ENCODE results near the gene NDNF. TPM values are rescaled to one million over a fixed set of nuclear protein-coding genes. Genes with fewer than 3 reads are reported as not detected.
A peak's percentile ranks its signal among the peaks of the same experiment; 100 is the strongest.

NDNF gene
- total RNA-seq, 1 donor from 2014 or later = 201 TPM

DNA sequence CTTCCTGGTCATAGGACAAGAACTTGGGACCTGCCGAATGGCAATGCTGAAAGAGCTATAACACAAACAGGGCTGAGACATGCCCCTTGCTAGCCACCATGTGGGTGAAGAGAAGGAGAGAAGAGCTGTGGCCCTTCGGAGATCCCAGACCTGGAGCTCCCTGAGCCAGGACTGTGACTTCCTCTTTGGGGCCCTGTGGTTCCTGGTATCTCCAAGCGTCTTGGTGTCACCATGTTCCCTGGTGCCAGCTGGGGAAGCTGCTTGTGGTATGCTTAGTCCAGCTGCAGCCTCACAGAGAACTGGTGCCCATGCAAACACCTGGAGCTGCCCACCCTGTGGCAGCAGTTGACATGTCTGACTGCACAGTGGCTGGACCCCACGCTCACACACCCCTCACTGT lies 68.5 kb downstream of the NDNF start:
- no peaks in the 10 kb centered on the region for H3K36me3 ChIP-seq
- H3K4me3 ChIP-seq = no peak overlapping the region
- H3K27ac ChIP-seq = no peak overlapping the region
- H3K9me3 ChIP-seq = no peaks in the 10 kb centered on the region
- DNase-seq (no peak), ATAC-seq (peak; percentile 33)
- TF ChIP-seq, protein P1, sequence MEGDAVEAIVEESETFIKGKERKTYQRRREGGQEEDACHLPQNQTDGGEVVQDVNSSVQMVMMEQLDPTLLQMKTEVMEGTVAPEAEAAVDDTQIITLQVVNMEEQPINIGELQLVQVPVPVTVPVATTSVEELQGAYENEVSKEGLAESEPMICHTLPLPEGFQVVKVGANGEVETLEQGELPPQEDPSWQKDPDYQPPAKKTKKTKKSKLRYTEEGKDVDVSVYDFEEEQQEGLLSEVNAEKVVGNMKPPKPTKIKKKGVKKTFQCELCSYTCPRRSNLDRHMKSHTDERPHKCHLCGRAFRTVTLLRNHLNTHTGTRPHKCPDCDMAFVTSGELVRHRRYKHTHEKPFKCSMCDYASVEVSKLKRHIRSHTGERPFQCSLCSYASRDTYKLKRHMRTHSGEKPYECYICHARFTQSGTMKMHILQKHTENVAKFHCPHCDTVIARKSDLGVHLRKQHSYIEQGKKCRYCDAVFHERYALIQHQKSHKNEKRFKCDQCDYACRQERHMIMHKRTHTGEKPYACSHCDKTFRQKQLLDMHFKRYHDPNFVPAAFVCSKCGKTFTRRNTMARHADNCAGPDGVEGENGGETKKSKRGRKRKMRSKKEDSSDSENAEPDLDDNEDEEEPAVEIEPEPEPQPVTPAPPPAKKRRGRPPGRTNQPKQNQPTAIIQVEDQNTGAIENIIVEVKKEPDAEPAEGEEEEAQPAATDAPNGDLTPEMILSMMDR (IDR thresholded peaks at IDR 0.05) = no peak
- H3K4me1 ChIP-seq = no peaks in the 10 kb centered on the region
- intact Hi-C loops (cut with DNase I) = no loop called here
- H3K27me3 ChIP-seq = no peaks in the 10 kb centered on the region

DNA sequence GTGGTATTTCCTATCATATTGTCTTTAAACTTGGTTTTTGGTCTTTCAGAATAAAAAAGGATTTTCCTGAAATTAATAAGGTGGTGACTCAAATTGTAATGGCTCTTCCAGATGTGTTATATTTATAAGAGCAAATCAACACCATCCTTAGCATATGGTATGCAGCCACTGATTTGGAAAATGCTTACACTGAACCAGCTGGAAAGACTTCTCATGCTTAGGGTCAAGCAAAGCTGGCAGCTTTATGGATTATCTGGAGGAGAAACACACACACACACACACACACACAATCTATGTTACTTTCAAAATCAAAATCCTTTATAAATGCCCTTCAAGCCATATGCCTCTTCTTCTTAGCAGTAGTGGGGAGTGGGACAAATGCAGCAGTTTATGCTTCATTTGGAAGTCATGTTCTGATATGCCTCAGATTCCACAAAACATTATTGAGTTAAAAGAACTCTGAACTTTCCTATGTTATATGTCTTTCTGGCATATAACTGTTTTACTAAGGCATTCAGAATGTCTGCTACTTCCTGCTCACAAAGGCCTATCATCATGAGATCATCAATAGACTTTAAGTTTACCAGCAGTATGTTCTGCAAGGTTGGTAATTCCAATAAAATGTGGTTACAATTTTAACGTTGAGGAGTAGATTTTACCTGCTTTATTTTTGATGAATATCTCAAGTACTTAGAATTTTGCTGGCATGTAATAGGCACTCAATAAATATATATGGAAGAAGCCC lies 76.9 kb downstream of the NDNF start:
- Histone ChIP-seq H3K4me3 (no peak overlapping the region), H3K36me3 (no peaks in the 10 kb centered on the region), H3K27ac (no peak overlapping the region), H3K27me3 (no peaks in the 10 kb centered on the region), H3K4me1 (no peaks in the 10 kb centered on the region), H3K9me3 (no peaks in the 10 kb centered on the region)
- TF ChIP-seq, protein P1 (IDR thresholded peaks at IDR 0.05) = no peak
- no peak for ATAC-seq
- DNase-seq = no peak
- intact Hi-C loops (cut with DNase I) = no loop called here

DNA sequence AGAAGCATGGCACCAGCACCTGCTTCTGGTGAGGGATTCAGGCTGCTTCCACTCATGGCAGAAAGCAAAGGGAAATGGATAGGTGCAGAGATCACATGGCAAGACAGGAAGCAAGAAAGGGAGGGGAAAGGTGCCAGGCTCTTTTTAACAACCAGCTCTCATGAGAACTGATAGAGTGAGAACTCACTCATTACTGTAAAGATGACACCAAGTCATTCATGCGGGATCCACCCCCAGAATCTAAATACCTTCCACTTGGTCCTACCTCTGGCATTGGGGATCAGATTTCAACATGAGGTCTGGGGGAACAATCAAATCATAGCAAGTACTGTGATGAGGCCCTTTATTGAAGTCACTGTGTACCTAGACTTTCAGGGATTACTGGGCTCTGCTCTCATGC lies 77.8 kb downstream of the NDNF start:
- ATAC-seq (no peak), DNase-seq (no peak)
- intact Hi-C loops (cut with DNase I) = no loop called here
- Histone ChIP-seq H3K4me1 (no peaks in the 10 kb centered on the region), H3K4me3 (no peak overlapping the region), H3K27me3 (no peaks in the 10 kb centered on the region), H3K36me3 (no peaks in the 10 kb centered on the region), H3K9me3 (no peaks in the 10 kb centered on the region), H3K27ac (no peak overlapping the region)
- TF ChIP-seq, protein P1 (IDR thresholded peaks at IDR 0.05) = no peak

GRCh38 chr4:120991885-120992284 lies 80.5 kb downstream of the NDNF start:
- Histone ChIP-seq H3K4me3 (no peak overlapping the region), H3K36me3 (no peaks in the 10 kb centered on the region), H3K4me1 (no peaks in the 10 kb centered on the region), H3K27ac (no peak overlapping the region), H3K27me3 (no peaks in the 10 kb centered on the region), H3K9me3 (no peaks in the 10 kb centered on the region)
- ATAC-seq = no peak
- DNase-seq = no peak
- intact Hi-C loops (cut with DNase I) = no loop called here
- TF ChIP-seq, protein P1 (IDR thresholded peaks at IDR 0.05) = no peak

GRCh38 chr4:120990246-120990645 lies 82.1 kb downstream of the NDNF start:
- Histone ChIP-seq H3K9me3 (no peaks in the 10 kb centered on the region), H3K36me3 (no peaks in the 10 kb centered on the region), H3K27me3 (no peaks in the 10 kb centered on the region), H3K4me3 (no peak overlapping the region), H3K4me1 (no peaks in the 10 kb centered on the region), H3K27ac (no peak overlapping the region)
- ATAC-seq (no peak), DNase-seq (no peak)
- TF ChIP-seq, protein P1 (IDR thresholded peaks at IDR 0.05) = no peak
- intact Hi-C loops (cut with DNase I) = no loop called here

Other genes starting within 250 kb of the NDNF start
- gene PRDM5, start 149.8 kb downstream of the NDNF start, total RNA-seq = 17.0 TPM
- gene TNIP3, start 91.8 kb upstream of the NDNF start, total RNA-seq = 2.3 TPM